Esophagus squamous epithelium (tissue), 5 donors: ENCODE data around the gene PCBP1. TPM values are rescaled to one million over a fixed set of nuclear protein-coding genes. Genes with fewer than 3 reads are reported as not detected.
"Not testable (repeated sequence)": the region's sequence is repeated elsewhere in the genome, so short reads cannot be mapped to it uniquely, and the experiment has no call there.

Experiments used
- DNase-seq: peaks from one replicate; lab custom pipeline; 2025; lab: John Stamatoyannopoulos, UW
- H3K27ac ChIP-seq, 4 donors: fragments of 200-600 bp; sonication (generic); one replicate each; pipeline ENCODE4 v1.5.1; 2016 to 2019; ENCODE audit warnings: mild to moderate bottlenecking in 1 of 4
- H3K27me3 ChIP-seq, 4 donors: fragments of 200-600 bp; sonication (generic); 1 replicate in 3 of 4; 2 replicates in 1 of 4; pipeline versions ENCODE4 v1.5.1 to v1.6.0; 2017 to 2021; ENCODE audit warnings: antibody characterized with exemption in 1 of 4
- H3K36me3 ChIP-seq, 3 donors: fragments of 200-600 bp; sonication (generic); one replicate each; pipeline ENCODE4 v1.5.1; 2016 to 2019
- H3K4me1 ChIP-seq, 3 donors: fragments of 200-600 bp; sonication (generic); one replicate each; pipeline ENCODE4 v1.5.1; 2017 to 2019
- H3K4me3 ChIP-seq, 4 donors: fragments of 200-600 bp; sonication (generic); 1 replicate in 3 of 4; 2 replicates in 1 of 4; pipeline ENCODE4 v1.5.1; 2016 to 2019; ENCODE audit warnings: mild to moderate bottlenecking in 2 of 4, moderate library complexity in 1 of 4
- H3K9me3 ChIP-seq, 3 donors: fragments of 200-600 bp; sonication (generic); one replicate each; pipeline ENCODE4 v1.5.1; 2016 to 2019
- CTCF ChIP-seq, 6 experiments: fragments of 450-650 bp in 4 of 6; fragments of 200-600 bp in 2 of 6; sonication (generic) in 2 of 6; IDR thresholded peaks; one replicate each; pipeline ENCODE4 v1.5.1; 2016 to 2019; ENCODE audit warnings: antibody characterized with exemption in 6 of 6, mild to moderate bottlenecking in 4 of 6, moderate library complexity in 4 of 6
- POLR2A ChIP-seq, 4 donors: fragments of 450-650 bp; IDR thresholded peaks; one replicate each; pipeline ENCODE4 v1.6.1; 2017; ENCODE audit warnings: antibody characterized with exemption in 4 of 4, mild to moderate bottlenecking in 4 of 4, moderate library complexity in 3 of 4
- whole genome bisulfite sequencing, 2 donors: methylation state at CpG; one replicate each; pipeline ENCODE4 v1.1.5; 2018; 5-methylcytosine and 5-hydroxymethylcytosine counted together
- intact Hi-C: fragments of 100-400 bp; cut with DNase I; formaldehyde crosslinking; loops from one replicate; pipeline ENCODE4 v1.15.0; 2022
- total RNA-seq, 4 donors: library from RNA; depleted of rRNA; stranded (reverse); fragments of >200 nt; gene quantifications; one replicate each; pipeline ENCODE4 v1.1.0, GENCODE V29; 2016
- donor health status: DM: yes; HTN: yes; CAD: no.

The PCBP1 gene
- total RNA-seq, 4 donors from 2014 or later, result 96.8 to 205 (median 177) TPM

- DNase-seq, result no peak
- no peak for TF ChIP-seq POLR2A (IDR thresholded peaks at IDR 0.05)
- no peak for TF ChIP-seq CTCF (IDR thresholded peaks at IDR 0.05)
- Histone ChIP-seq H3K27me3 (no peaks in the 10 kb centered on the region), H3K4me1 (peaks cover 11 to 50% (median 13%) of the 10 kb centered on the region in 3 donors), H3K9me3 (no peaks in the 10 kb centered on the region), H3K36me3 (no peaks in the 10 kb centered on the region), H3K27ac (peak overlapping the region; percentile 90 to 99 (median 96)), H3K4me3 (peak overlapping the region; percentile 41 to 72 (median 66))
- intact Hi-C loops, result no loop called here
- WGBS, 2 donors, result 60 to 67% methylated on average over 13 of the region's 13 CpGs
These were observed 38.2 kb downstream of the PCBP1 start for GRCh38 chr2:70125498-70125898.

GRCh38 chr2:70126413-70126812, 39.1 kb downstream of the PCBP1 start:
- no peaks in the 10 kb centered on the region for H3K9me3 ChIP-seq
- no peaks in the 10 kb centered on the region for H3K27me3 ChIP-seq
- no peak for DNase-seq
- H3K4me3 ChIP-seq, result no peak overlapping the region
- WGBS, 2 donors, result 92 to 93% methylated on average over 1 to 2 of the region's 2 CpGs
- H3K27ac ChIP-seq, result peak overlapping the region in 2 of 4 donors; percentile 95 to 99
- TF ChIP-seq CTCF (IDR thresholded peaks at IDR 0.05), result no peak
- no peak for TF ChIP-seq POLR2A (IDR thresholded peaks at IDR 0.05)
- intact Hi-C loops, result no loop called here
- no peaks in the 10 kb centered on the region for H3K36me3 ChIP-seq
- H3K4me1 ChIP-seq, result peaks cover 11 to 59% (median 18%) of the 10 kb centered on the region in 3 donors

GRCh38 chr2:70128005-70128404, 40.7 kb downstream of the PCBP1 start:
- no peak for TF ChIP-seq CTCF (IDR thresholded peaks at IDR 0.05)
- TF ChIP-seq POLR2A (IDR thresholded peaks at IDR 0.05), result no peak
- H3K27ac ChIP-seq, result peak overlapping the region in 1 of 4 donors; percentile 9
- H3K27me3 ChIP-seq, result no peaks in the 10 kb centered on the region
- 29 to 50% methylated on average over 1 of the region's 1 CpG for WGBS, 2 donors
- no peaks in the 10 kb centered on the region for H3K36me3 ChIP-seq
- no peak for DNase-seq
- intact Hi-C loops, result no loop called here
- peaks cover 22 to 69% (median 30%) of the 10 kb centered on the region in 3 donors for H3K4me1 ChIP-seq
- H3K4me3 ChIP-seq, result no peak overlapping the region
- H3K9me3 ChIP-seq, result no peaks in the 10 kb centered on the region

- DNase-seq, H3K9me3 ChIP-seq, intact Hi-C loops, H3K27me3 ChIP-seq, H3K36me3 ChIP-seq: not testable (repeated sequence)
- H3K4me3 ChIP-seq, result peak overlapping the region in 3 of 4 donors; percentile 32 to 58 (median 39)
- H3K4me1 ChIP-seq, result peaks cover 34 to 75% (median 44%) of the 10 kb centered on the region in 3 donors
- H3K27ac ChIP-seq, result peak overlapping the region; percentile 83 to 97 (median 92)
- 57 to 65% methylated on average over 14 of the region's 17 CpGs for WGBS, 2 donors
These were observed 44.3 kb downstream of the PCBP1 start for GRCh38 chr2:70131344-70132143.

GRCh38 chr2:70132244-70133126, 45.2 kb downstream of the PCBP1 start:
- H3K4me1 ChIP-seq, result peaks cover 37 to 71% (median 45%) of the 10 kb centered on the region in 3 donors
- TF ChIP-seq POLR2A (IDR thresholded peaks at IDR 0.05) (peak in 2 of 4 donors; percentile 27 to 49), CTCF (IDR thresholded peaks at IDR 0.05) (no peak)
- WGBS, 2 donors, result 4 to 5% methylated on average over 8 of the region's 8 CpGs
- no peaks in the 10 kb centered on the region for H3K27me3 ChIP-seq
- intact Hi-C loops, result no loop called here
- H3K9me3 ChIP-seq, result no peaks in the 10 kb centered on the region
- peak overlapping the region; percentile 17 to 58 (median 36) for H3K4me3 ChIP-seq
- no peak for DNase-seq
- peak overlapping the region; percentile 83 to 97 (median 92) for H3K27ac ChIP-seq
- H3K36me3 ChIP-seq, result no peaks in the 10 kb centered on the region
